Prostate gland (tissue), 2 donors: ENCODE data around the gene INSYN2B. TPM values are rescaled to one million over a fixed set of nuclear protein-coding genes. Genes with fewer than 3 reads are reported as not detected.
A peak's percentile ranks its signal among the peaks of the same experiment; 100 is the strongest.

Experiments used
- DNase-seq: peaks from one replicate; pipeline ENCODE4 v3.0.0-alpha.2; 2019; ENCODE audit warnings: low spot score
- H3K27ac ChIP-seq, 2 donors: fragments of 200-600 bp; sonication (generic); 2 replicates each; pipeline ENCODE4 v1.5.1; 2017 to 2019
- H3K27me3 ChIP-seq: fragments of 200-600 bp; sonication (generic); replicated peaks from 2 replicates; pipeline ENCODE4 v1.5.1; 2019; ENCODE audit not compliant: insufficient read depth
- H3K36me3 ChIP-seq, 2 donors: fragments of 200-600 bp; sonication (generic); 1 replicate in 1 of 2; 2 replicates in 1 of 2; pipeline versions ENCODE4 v1.5.1 to v1.8.1; 2017 to 2019
- H3K4me1 ChIP-seq: fragments of 200-600 bp; sonication (generic); replicated peaks from 2 replicates; pipeline ENCODE4 v1.5.1; 2019
- H3K4me3 ChIP-seq, 2 donors: fragments of 200-600 bp; sonication (generic); 2 replicates each; pipeline ENCODE4 v1.5.1; 2017 to 2019
- H3K9me3 ChIP-seq: fragments of 200-600 bp; sonication (generic); 2 replicates; pipeline ENCODE4 v1.5.1; 2017
- CTCF ChIP-seq, 4 experiments: fragments of 200-600 bp in 2 of 4; fragments of 450-650 bp in 2 of 4; sonication (generic) in 2 of 4; IDR thresholded peaks; 1 replicate in 3 of 4; 2 replicates in 1 of 4; pipeline ENCODE4 v1.5.1; 2016 to 2019; ENCODE audit warnings: antibody characterized with exemption in 4 of 4, mild to moderate bottlenecking in 2 of 4, moderate library complexity in 2 of 4
- POLR2A ChIP-seq: fragments of 450-650 bp; IDR thresholded peaks from one replicate; pipeline ENCODE4 v1.6.1; 2016; ENCODE audit warnings: antibody characterized with exemption, mild to moderate bottlenecking
- POLR2AphosphoS5 ChIP-seq: sonication (generic); formaldehyde crosslinking; IDR thresholded peaks from one replicate; pipeline ENCODE4 v1.6.1; 2017; ENCODE audit warnings: antibody characterized with exemption
- WGBS: methylation state at CpG from one replicate; pipeline ENCODE4 v1.1.5; 2018; 5-methylcytosine and 5-hydroxymethylcytosine counted together
- intact Hi-C: fragments of 100-400 bp; cut with DNase I; formaldehyde crosslinking; loops from one replicate; pipeline ENCODE4 v1.14.2; 2022
- total RNA-seq, 2 donors: library from RNA; depleted of rRNA; stranded (reverse); fragments of >200 nt; gene quantifications; one replicate each; pipeline ENCODE4 v1.1.0, GENCODE V29; 2016

The INSYN2B gene
- total RNA-seq, 2 donors from 2014 or later: 0.17 to 8.4 TPM

DNA sequence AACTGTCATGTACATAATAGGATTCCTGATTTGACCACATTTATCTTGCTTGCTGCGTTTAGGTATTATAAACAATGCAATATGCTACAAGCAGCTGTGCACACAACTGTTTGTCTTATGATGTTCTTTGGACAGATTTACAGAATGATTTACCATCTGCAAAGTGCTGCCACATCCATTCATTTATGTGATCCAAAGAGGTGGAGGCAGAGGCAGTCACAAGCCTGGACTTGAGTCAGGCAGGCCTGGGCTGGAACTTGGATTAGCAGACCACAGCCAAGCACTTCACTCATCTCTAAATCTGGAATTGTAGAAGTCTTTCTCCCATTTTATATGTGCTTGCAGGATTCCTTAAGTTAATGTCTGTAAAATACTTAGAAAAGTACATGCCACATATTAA, 149.0 kb downstream of the INSYN2B start:
- no peaks in the 10 kb centered on the region for H3K9me3 ChIP-seq
- no peaks in the 10 kb centered on the region for H3K36me3 ChIP-seq
- intact Hi-C loops: no loop called here
- no peak overlapping the region for H3K27ac ChIP-seq
- no peaks in the 10 kb centered on the region for H3K4me1 ChIP-seq
- peak; percentile 28 for DNase-seq
- no peak overlapping the region for H3K4me3 ChIP-seq
- TF ChIP-seq CTCF (IDR thresholded peaks at IDR 0.05): no peak
- TF ChIP-seq POLR2AphosphoS5: no peak
- TF ChIP-seq POLR2A: no peak
- 30% methylated on average over 1 of the region's 1 CpG for WGBS
- no peaks in the 10 kb centered on the region for H3K27me3 ChIP-seq

GRCh38 chr5:169828385-169828784, 151.9 kb downstream of the INSYN2B start:
- intact Hi-C loops: no loop called here
- Histone ChIP-seq H3K27me3 (no peaks in the 10 kb centered on the region), H3K9me3 (no peaks in the 10 kb centered on the region), H3K4me3 (no peak overlapping the region), H3K27ac (no peak overlapping the region), H3K4me1 (no peaks in the 10 kb centered on the region), H3K36me3 (no peaks in the 10 kb centered on the region)
- WGBS: 83% methylated on average over 4 of the region's 4 CpGs
- DNase-seq: no peak
- TF ChIP-seq POLR2A (no peak), POLR2AphosphoS5 (no peak), CTCF (IDR thresholded peaks at IDR 0.05) (no peak)

DNA sequence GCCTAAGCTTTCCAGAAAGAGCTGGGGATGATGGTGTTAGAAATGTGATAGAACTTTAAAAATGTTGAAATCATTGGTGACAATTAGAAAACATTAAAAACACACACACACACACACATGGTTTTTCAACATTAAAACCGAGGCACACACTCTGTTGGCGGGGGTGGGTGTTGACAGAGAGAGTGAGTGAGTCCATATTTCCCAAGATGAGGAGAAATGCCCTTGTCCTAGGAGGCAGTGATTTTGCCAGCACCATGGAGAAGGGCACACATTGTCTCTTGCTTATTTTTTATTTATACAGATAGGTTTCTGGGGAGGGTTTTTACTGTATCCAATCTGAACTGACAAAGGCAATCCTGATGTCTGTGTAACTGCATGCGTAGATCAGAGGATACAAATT, 152.5 kb downstream of the INSYN2B start:
- intact Hi-C loops: no loop called here
- 75% methylated on average over 3 of the region's 3 CpGs for WGBS
- TF ChIP-seq POLR2A (no peak), POLR2AphosphoS5 (no peak), CTCF (IDR thresholded peaks at IDR 0.05) (no peak)
- Histone ChIP-seq H3K36me3 (no peaks in the 10 kb centered on the region), H3K4me3 (no peak overlapping the region), H3K4me1 (no peaks in the 10 kb centered on the region), H3K27ac (no peak overlapping the region), H3K9me3 (no peaks in the 10 kb centered on the region), H3K27me3 (no peaks in the 10 kb centered on the region)
- DNase-seq: no peak

DNA sequence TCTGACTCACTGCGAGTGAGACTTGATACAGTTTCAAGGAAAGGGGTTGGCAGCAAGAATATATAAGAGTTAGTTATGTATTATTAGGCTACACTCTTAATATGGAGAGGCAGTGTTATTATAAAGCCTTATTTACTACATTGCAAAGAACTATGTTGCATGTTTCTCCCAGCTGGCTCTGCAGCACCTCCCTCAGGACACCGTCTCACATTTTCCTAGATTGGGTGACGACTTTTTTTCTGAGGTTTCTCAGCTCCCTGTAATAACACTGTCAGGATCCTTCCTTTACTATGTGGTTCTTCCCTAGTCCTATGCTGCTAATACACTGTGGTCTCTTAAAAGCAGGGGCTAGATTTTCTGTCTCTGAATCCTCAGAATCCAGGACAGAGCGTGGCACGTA, 153.7 kb downstream of the INSYN2B start:
- no peak overlapping the region for H3K4me3 ChIP-seq
- DNase-seq: no peak
- TF ChIP-seq POLR2A: no peak
- no peak for TF ChIP-seq CTCF (IDR thresholded peaks at IDR 0.05)
- TF ChIP-seq POLR2AphosphoS5: no peak
- intact Hi-C loops: no loop called here
- H3K4me1 ChIP-seq: no peaks in the 10 kb centered on the region
- no peaks in the 10 kb centered on the region for H3K36me3 ChIP-seq
- WGBS: 81% methylated on average over 5 of the region's 5 CpGs
- no peaks in the 10 kb centered on the region for H3K9me3 ChIP-seq
- H3K27ac ChIP-seq: no peak overlapping the region
- no peaks in the 10 kb centered on the region for H3K27me3 ChIP-seq

DNA sequence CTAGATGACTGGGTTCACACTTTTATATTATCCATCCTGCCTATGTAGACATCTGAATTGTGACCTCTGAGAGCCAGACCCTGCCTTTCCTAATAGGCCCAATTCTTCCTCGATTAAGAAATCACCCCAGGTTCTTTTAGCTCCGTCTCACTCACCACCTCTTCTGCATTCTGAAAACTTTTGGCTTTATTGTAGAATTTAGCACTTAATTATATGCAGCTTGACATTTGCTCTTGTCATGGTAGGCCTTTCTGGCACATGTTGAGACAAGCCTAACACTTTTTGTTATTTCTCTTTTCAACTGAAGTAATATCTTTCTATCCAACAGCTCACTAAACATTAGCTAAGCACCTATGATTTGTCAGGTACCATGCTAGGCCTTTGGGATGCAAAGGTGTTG, 163.3 kb downstream of the INSYN2B start:
- 55% methylated on average over 2 of the region's 2 CpGs for WGBS
- no peaks in the 10 kb centered on the region for H3K4me1 ChIP-seq
- no peak for DNase-seq

More for the DNA sequence above, 163.3 kb downstream of the INSYN2B start:
- H3K27ac ChIP-seq: no peak overlapping the region
- H3K9me3 ChIP-seq: no peaks in the 10 kb centered on the region
- TF ChIP-seq POLR2AphosphoS5 (no peak), POLR2A (no peak), CTCF (IDR thresholded peaks at IDR 0.05) (no peak)
- H3K27me3 ChIP-seq: no peaks in the 10 kb centered on the region
- intact Hi-C loops: no loop called here
- no peaks in the 10 kb centered on the region for H3K36me3 ChIP-seq
- H3K4me3 ChIP-seq: no peak overlapping the region
